HFFc6 (cell line): ENCODE measurements around the gene UCK1. TPM values are rescaled to one million over a fixed set of nuclear protein-coding genes. Genes with fewer than 3 reads are reported as not detected.

Experiments used
- DNase-seq: peaks from one replicate; pipeline ENCODE4 v3.0.0-alpha.2; 2018
- H3K27ac Mint-ChIP-seq: 2 replicates; pipeline ENCODE4 v1.8.0; 2020; ENCODE audit warnings: mild to moderate bottlenecking, mixed read lengths
- H3K27me3 Mint-ChIP-seq: 2 replicates; pipeline ENCODE4 v1.8.0; 2021; ENCODE audit warnings: mild to moderate bottlenecking, moderate library complexity, mixed read lengths; ENCODE audit not compliant: insufficient read depth
- H3K36me3 Mint-ChIP-seq: 2 replicates; pipeline ENCODE4 v1.8.0; 2021; ENCODE audit warnings: low read depth, mixed read lengths
- H3K4me1 Mint-ChIP-seq: 2 replicates; pipeline ENCODE4 v1.8.0; 2020; ENCODE audit warnings: low read depth, mixed read lengths
- H3K4me3 Mint-ChIP-seq: 2 replicates; pipeline ENCODE4 v1.8.0; 2020; ENCODE audit warnings: mild to moderate bottlenecking, moderate library complexity, mixed read lengths
- H3K9me3 Mint-ChIP-seq: 2 replicates; pipeline ENCODE4 v1.8.0; 2020; ENCODE audit warnings: mild to moderate bottlenecking, mixed read lengths
- CTCF ChIP-seq: fragments of 200-600 bp; sonication (generic); IDR thresholded peaks from 2 replicates; pipeline ENCODE4 v1.5.0; 2021; ENCODE audit warnings: antibody characterized with exemption, mild to moderate bottlenecking
- total RNA-seq, 6 experiments: library from RNA; stranded (reverse); fragmentation: NEBNext Ultra II Directional; extraction: Animal tissue kit (Norgen Biotek cat#: 25700); gene quantifications; 2 replicates in 1 of 6; 3 replicates in 5 of 6; pipeline ENCODE4 v1.2.3, GENCODE V29; 2021

UCK1 gene
- total RNA-seq, 6 experiments from 2014 or later, result 18.6 to 22.6 (median 20.8) TPM

- no peak for DNase-seq
- Mint-ChIP-seq H3K27me3 (peaks cover 7% of the 10 kb centered on the region), H3K4me1 (no peaks in the 10 kb centered on the region), H3K4me3 (no peak overlapping the region), H3K36me3 (peaks cover 24% of the 10 kb centered on the region), H3K27ac (no peak overlapping the region), H3K9me3 (no peaks in the 10 kb centered on the region)
- no peak for TF ChIP-seq CTCF
These were observed 55.7 kb downstream of the UCK1 start for GRCh38 chr9:131475111-131475955.

- no peaks in the 10 kb centered on the region for H3K4me1 Mint-ChIP-seq
- peaks cover 29% of the 10 kb centered on the region for H3K36me3 Mint-ChIP-seq
- H3K4me3 Mint-ChIP-seq, result no peak overlapping the region
- H3K27me3 Mint-ChIP-seq, result peaks cover 7% of the 10 kb centered on the region
- no peak overlapping the region for H3K27ac Mint-ChIP-seq
- H3K9me3 Mint-ChIP-seq, result no peaks in the 10 kb centered on the region
- TF ChIP-seq CTCF, result no peak
- no peak for DNase-seq
These were observed 56.4 kb downstream of the UCK1 start for GRCh38 chr9:131474711-131475110.

- no peak overlapping the region for H3K4me3 Mint-ChIP-seq
- no peak for DNase-seq
- H3K36me3 Mint-ChIP-seq, result peaks cover 35% of the 10 kb centered on the region
These were observed 57.2 kb downstream of the UCK1 start for GRCh38 chr9:131473891-131474290.

More at GRCh38 chr9:131473891-131474290, 57.2 kb downstream of the UCK1 start:
- H3K4me1 Mint-ChIP-seq, result no peaks in the 10 kb centered on the region
- H3K27ac Mint-ChIP-seq, result no peak overlapping the region; the same call in 1 of the 2 replicates
- TF ChIP-seq CTCF, result no peak
- no peaks in the 10 kb centered on the region for H3K9me3 Mint-ChIP-seq
- peaks cover 7% of the 10 kb centered on the region for H3K27me3 Mint-ChIP-seq

Other genes with a start within 250 kb of the UCK1 start
- 10 to 100 TPM in 1 of 6 experiments, 1 to 10 TPM in 5; 1.2 to 10.2 (median 1.9) TPM for gene PLPP7, start 241.5 kb downstream of the UCK1 start, total RNA-seq
- 100 to 1,000 TPM; 130 to 173 (median 145) TPM for gene PRRC2B, start 137.2 kb downstream of the UCK1 start, total RNA-seq
- 10 to 100 TPM; 39.0 to 45.7 (median 40.2) TPM for gene POMT1, start 28.3 kb downstream of the UCK1 start, total RNA-seq
- not detected for gene PRRT1B, start 14.3 kb upstream of the UCK1 start, total RNA-seq
- gene RAPGEF1, start 208.8 kb upstream of the UCK1 start, total RNA-seq, result 10 to 100 TPM; 38.6 to 46.6 (median 42.3) TPM